Sigmoid colon (tissue), 7 donors: ENCODE data around the gene RTBDN. TPM values are rescaled to one million over a fixed set of nuclear protein-coding genes. Genes with fewer than 3 reads are reported as not detected.
A peak's percentile ranks its signal among the peaks of the same experiment; 100 is the strongest.

ENCODE experiments used
- DNase-seq: peaks from one replicate; pipeline ENCODE4 v3.0.0-alpha.2; 2019
- H3K27ac ChIP-seq, 4 donors: fragments of 200-600 bp; sonication (generic); one replicate each; pipeline ENCODE4 v1.5.1; 2016 to 2019; ENCODE audit warnings: mild to moderate bottlenecking in 1 of 4
- H3K27me3 ChIP-seq, 3 donors: fragments of 200-600 bp; sonication (generic); one replicate each; pipeline ENCODE4 v1.5.1; 2019; ENCODE audit warnings: mild to moderate bottlenecking in 1 of 3
- H3K36me3 ChIP-seq, 4 donors: fragments of 200-600 bp; sonication (generic); one replicate each; pipeline ENCODE4 v1.5.1; 2016 to 2019
- H3K4me1 ChIP-seq, 4 donors: fragments of 200-600 bp; sonication (generic); one replicate each; pipeline ENCODE4 v1.5.1; 2017 to 2019
- H3K4me3 ChIP-seq, 4 donors: fragments of 200-600 bp; sonication (generic); one replicate each; pipeline ENCODE4 v1.5.1; 2017 to 2019; ENCODE audit warnings: mild to moderate bottlenecking in 2 of 4, moderate library complexity in 1 of 4
- H3K9me3 ChIP-seq, 4 donors: fragments of 200-600 bp in 3 of 4; sonication (generic) in 3 of 4; one replicate each; pipeline versions ENCODE4 v1.5.1 to v1.6.1; 2013 to 2019
- CTCF ChIP-seq, 4 experiments: fragments of 450-650 bp in 3 of 4; fragments of 200-600 bp in 1 of 4; IDR thresholded peaks; one replicate each; pipeline ENCODE4 v1.5.1; 2016 to 2019; ENCODE audit warnings: antibody characterized with exemption in 4 of 4, mild to moderate bottlenecking in 3 of 4, moderate library complexity in 2 of 4
- EP300 ChIP-seq, 4 donors: sonication (generic); formaldehyde crosslinking; IDR thresholded peaks; one replicate each; pipeline ENCODE4 v1.6.1; 2017; ENCODE audit warnings: antibody characterized with exemption in 4 of 4
- POLR2A ChIP-seq, 2 donors: fragments of 450-650 bp; IDR thresholded peaks; one replicate each; pipeline ENCODE4 v1.6.1; 2016; ENCODE audit warnings: antibody characterized with exemption in 2 of 2, mild to moderate bottlenecking in 2 of 2, moderate library complexity in 2 of 2
- POLR2AphosphoS5 ChIP-seq, 4 donors: sonication (generic); formaldehyde crosslinking; IDR thresholded peaks; one replicate each; pipeline ENCODE4 v1.6.1; 2017; ENCODE audit warnings: antibody characterized with exemption in 4 of 4
- WGBS, 2 donors: extraction: QIAGEN DNeasy Blood & Tissue Kit; methylation state at CpG; one replicate each; pipeline ENCODE4 v1.1.7; 2013; 5-methylcytosine and 5-hydroxymethylcytosine counted together
- intact Hi-C: fragments of 100-400 bp; cut with DNase I; formaldehyde crosslinking; loops from one replicate; pipeline ENCODE4 v1.15.1; 2023
- polyA plus RNA-seq, 3 donors: library from polyadenylated mRNA; stranded (reverse); fragments of 200-250 nt; gene quantifications; one replicate each; pipeline ENCODE4 v1.2.3, GENCODE V29; 2013
- total RNA-seq, 4 donors: library from RNA; depleted of rRNA; stranded (reverse); fragments of >200 nt; gene quantifications; one replicate each; pipeline ENCODE4 v1.1.0, GENCODE V29; 2016
- donor health status: healthy with polysubstance abuse.
- donor health status: Bipolar disorder and iron deficiency.
- donor health status: healthy.

The RTBDN gene
- total and polyA plus RNA-seq, 7 donors: 0.82 to 1.8 (median 0.83) TPM; not detected in 4

DNA sequence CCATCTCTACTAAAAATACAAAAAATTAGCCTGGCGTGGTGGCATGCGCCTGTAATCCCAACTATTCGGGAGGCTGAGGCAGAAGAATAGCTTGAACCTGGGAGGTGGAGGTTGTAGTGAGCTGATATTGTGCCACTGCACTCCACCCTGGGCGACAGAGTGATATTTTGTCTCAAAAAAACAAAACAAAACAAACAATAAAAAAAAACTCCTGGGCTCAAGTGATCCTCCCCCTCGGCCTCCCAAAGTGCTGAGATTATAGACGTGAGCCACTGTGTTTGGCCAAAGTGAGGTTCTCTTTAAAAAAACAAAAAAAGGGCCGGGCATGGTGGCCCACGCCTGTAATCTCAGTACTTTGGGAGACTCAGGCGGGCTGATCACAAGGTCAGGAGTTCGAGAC lies 46.9 kb downstream of the RTBDN start:
- no peak for TF ChIP-seq POLR2AphosphoS5 (IDR thresholded peaks at IDR 0.05)
- no peak for TF ChIP-seq EP300 (IDR thresholded peaks at IDR 0.05)
- no peak for TF ChIP-seq POLR2A (IDR thresholded peaks at IDR 0.05)
- TF ChIP-seq CTCF (IDR thresholded peaks at IDR 0.05): no peak
- H3K36me3 ChIP-seq: no peaks in the 10 kb centered on the region
- no peak overlapping the region for H3K4me3 ChIP-seq
- peaks cover 0 to 66% (median 62%) of the 10 kb centered on the region in 4 donors for H3K4me1 ChIP-seq
- WGBS, 2 donors: 54 to 74% methylated on average over 10 of the region's 10 CpGs
- DNase-seq: no peak
- no peaks in the 10 kb centered on the region for H3K27me3 ChIP-seq
- peak overlapping the region; percentile 97 to 100 (median 98) for H3K27ac ChIP-seq
- intact Hi-C loops: no loop called here
- no peaks in the 10 kb centered on the region for H3K9me3 ChIP-seq

DNA sequence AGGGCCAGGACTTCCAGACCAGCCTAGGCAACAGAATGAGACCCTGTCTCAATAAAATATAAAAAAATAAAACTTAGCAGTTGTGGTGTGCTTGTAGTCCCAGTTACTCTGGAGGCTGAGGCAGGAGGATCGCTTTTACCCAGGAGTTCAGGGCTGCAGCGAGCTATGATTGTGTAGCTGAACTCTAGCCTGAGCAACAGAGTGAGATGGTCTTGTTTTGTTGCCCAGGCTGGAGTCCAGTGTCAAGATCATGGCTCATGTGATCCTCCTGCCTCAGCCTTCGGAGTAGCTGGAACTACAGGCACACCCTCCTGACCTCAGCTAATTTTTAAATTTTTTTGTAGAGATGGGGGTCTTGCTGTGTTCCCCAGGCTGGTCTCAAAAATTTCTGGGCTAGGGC lies 47.4 kb downstream of the RTBDN start:
- Histone ChIP-seq H3K27me3 (no peaks in the 10 kb centered on the region), H3K27ac (peak overlapping the region; percentile 97 to 100 (median 98)), H3K4me3 (no peak overlapping the region), H3K9me3 (no peaks in the 10 kb centered on the region), H3K36me3 (no peaks in the 10 kb centered on the region), H3K4me1 (peaks cover 0 to 67% (median 66%) of the 10 kb centered on the region in 4 donors)
- no peak for DNase-seq
- TF ChIP-seq POLR2A (IDR thresholded peaks at IDR 0.05): no peak
- no peak for TF ChIP-seq CTCF (IDR thresholded peaks at IDR 0.05)
- no peak for TF ChIP-seq POLR2AphosphoS5 (IDR thresholded peaks at IDR 0.05)
- no peak for TF ChIP-seq EP300 (IDR thresholded peaks at IDR 0.05)
- intact Hi-C loops: no loop called here
- WGBS, 2 donors: 76 to 80% methylated on average over 3 of the region's 3 CpGs

GRCh38 chr19:12786141-12786870 lies 48.1 kb downstream of the RTBDN start:
- intact Hi-C loops: no loop called here
- WGBS, 2 donors: 9 to 27% methylated on average over 18 of the region's 18 CpGs
- H3K4me1 ChIP-seq: peaks cover 0 to 70% (median 67%) of the 10 kb centered on the region in 4 donors
- peak overlapping the region; percentile 97 to 100 (median 98) for H3K27ac ChIP-seq
- H3K4me3 ChIP-seq: no peak overlapping the region
- H3K36me3 ChIP-seq: no peaks in the 10 kb centered on the region
- peak; percentile 83 for DNase-seq
- peak in 1 of 2 donors; percentile 36 for TF ChIP-seq POLR2A (IDR thresholded peaks at IDR 0.05)
- peak in 2 of 4 donors; percentile 8 to 31 for TF ChIP-seq POLR2AphosphoS5 (IDR thresholded peaks at IDR 0.05)
- TF ChIP-seq CTCF (IDR thresholded peaks at IDR 0.05): no peak
- TF ChIP-seq EP300 (IDR thresholded peaks at IDR 0.05): no peak
- no peaks in the 10 kb centered on the region for H3K9me3 ChIP-seq
- no peaks in the 10 kb centered on the region for H3K27me3 ChIP-seq

- Histone ChIP-seq H3K9me3 (no peaks in the 10 kb centered on the region), H3K27me3 (no peaks in the 10 kb centered on the region), H3K4me3 (peak overlapping the region in 1 of 4 donors; percentile 2), H3K36me3 (no peaks in the 10 kb centered on the region), H3K4me1 (peaks cover 0 to 64% (median 62%) of the 10 kb centered on the region in 4 donors), H3K27ac (peak overlapping the region; percentile 97 to 100 (median 98))
- intact Hi-C loops: no loop called here
- no peak for DNase-seq
- 41 to 56% methylated on average over 4 of the region's 4 CpGs for whole genome bisulfite sequencing, 2 donors
- TF ChIP-seq EP300 (IDR thresholded peaks at IDR 0.05) (no peak), POLR2AphosphoS5 (IDR thresholded peaks at IDR 0.05) (peak in 1 of 4 donors; percentile 14), CTCF (IDR thresholded peaks at IDR 0.05) (no peak), POLR2A (IDR thresholded peaks at IDR 0.05) (no peak)
These were observed 48.8 kb downstream of the RTBDN start for GRCh38 chr19:12785431-12786031.
